Astrocyte (in vitro differentiated cells and primary cell): Measurements from ENCODE around the gene DARS1. TPM values are rescaled to one million over a fixed set of nuclear protein-coding genes. Genes with fewer than 3 reads are reported as not detected.
A peak's percentile ranks its signal among the peaks of the same experiment; 100 is the strongest.

Experiments used
- DNase-seq: peaks from one replicate; pipeline ENCODE4 v3.0.0-alpha.2; 2010; ENCODE audit warnings: low read depth
- FAIRE-seq: peaks from 2 replicates; lab custom pipeline; 2011; peaks lifted over from hg19 to GRCh38; lab: Jason Lieb, UNC
- H2AFZ ChIP-seq: 2 replicates; pipeline ENCODE4 v1.6.0; 2012; ENCODE audit warnings: low read depth, low read length, inconsistent platforms
- H3K27ac ChIP-seq: 2 replicates; pipeline ENCODE4 v1.5.1; 2011; ENCODE audit warnings: low read depth, low read length, inconsistent platforms
- H3K27me3 ChIP-seq: 2 replicates; pipeline ENCODE4 v1.6.0; 2011; ENCODE audit warnings: low read length, inconsistent platforms; ENCODE audit not compliant: insufficient read depth
- H3K36me3 ChIP-seq: 2 replicates; pipeline ENCODE4 v1.5.1; 2011; ENCODE audit warnings: low read length, inconsistent platforms; ENCODE audit not compliant: insufficient read depth
- H3K4me1 ChIP-seq: 2 replicates; pipeline ENCODE4 v1.5.1; 2011; ENCODE audit warnings: low read length, inconsistent platforms; ENCODE audit not compliant: insufficient read depth
- H3K4me2 ChIP-seq: 2 replicates; pipeline ENCODE4 v1.6.0; 2012; ENCODE audit warnings: low read length, inconsistent platforms
- H3K4me3 ChIP-seq: 2 replicates; pipeline ENCODE4 v1.5.1; 2011; ENCODE audit warnings: low read depth, mild to moderate bottlenecking, low read length, inconsistent platforms; ENCODE audit not compliant: insufficient read depth
- H3K79me2 ChIP-seq: 2 replicates; pipeline ENCODE4 v1.6.0; 2012; ENCODE audit warnings: mild to moderate bottlenecking, low read length, inconsistent platforms; ENCODE audit not compliant: insufficient read depth
- H3K9ac ChIP-seq: 2 replicates; pipeline ENCODE4 v1.6.0; 2012; ENCODE audit warnings: mild to moderate bottlenecking, low read length, inconsistent platforms
- H3K9me3 ChIP-seq: 2 replicates; pipeline ENCODE4 v1.5.1; 2012; ENCODE audit warnings: low read depth, mild to moderate bottlenecking, low read length, inconsistent platforms; ENCODE audit not compliant: insufficient read depth
- H4K20me1 ChIP-seq: 2 replicates; pipeline ENCODE4 v1.6.0; 2012; ENCODE audit warnings: low read length, inconsistent platforms; ENCODE audit not compliant: insufficient read depth
- H3K27ac Mint-ChIP-seq: one replicate; pipeline ENCODE4 v1.8.0; 2021; ENCODE audit warnings: mild to moderate bottlenecking, mixed read lengths; ENCODE audit not compliant: unreplicated experiment
- H3K27me3 Mint-ChIP-seq: one replicate; pipeline ENCODE4 v1.8.0; 2021; ENCODE audit warnings: low read depth, mixed read lengths; ENCODE audit not compliant: unreplicated experiment
- H3K36me3 Mint-ChIP-seq: one replicate; pipeline ENCODE4 v1.8.0; 2021; ENCODE audit warnings: low read depth, mixed read lengths; ENCODE audit not compliant: unreplicated experiment
- H3K4me1 Mint-ChIP-seq: one replicate; pipeline ENCODE4 v1.8.0; 2021; ENCODE audit warnings: low read depth, mixed read lengths; ENCODE audit not compliant: unreplicated experiment
- H3K4me3 Mint-ChIP-seq: one replicate; pipeline ENCODE4 v1.8.0; 2021; ENCODE audit warnings: mild to moderate bottlenecking, moderate library complexity, mixed read lengths; ENCODE audit not compliant: unreplicated experiment
- H3K9me3 Mint-ChIP-seq: one replicate; pipeline ENCODE4 v1.8.0; 2021; ENCODE audit warnings: mild to moderate bottlenecking, mixed read lengths; ENCODE audit not compliant: unreplicated experiment
- CTCF ChIP-seq: IDR thresholded peaks from 2 replicates; pipeline ENCODE4 v1.5.1; 2011; ENCODE audit warnings: low read depth, mild to moderate bottlenecking, inconsistent platforms, low read length, moderate library complexity; ENCODE audit not compliant: insufficient read depth
- EZH2 ChIP-seq: IDR thresholded peaks from 2 replicates; pipeline ENCODE4 v1.6.1; 2012; ENCODE audit warnings: mild to moderate bottlenecking, low read length, inconsistent platforms; ENCODE audit not compliant: insufficient read depth
- total RNA-seq: library from RNA; stranded (reverse); gene quantifications from 2 replicates; pipeline ENCODE4 v1.2.1, GENCODE V29; 2021

DARS1 gene
- total RNA-seq, 1 donor from 2014 or later = 37.9 TPM

GRCh38 chr2:136005462-136006196, 20.2 kb upstream of the DARS1 start:
- Histone ChIP-seq H3K9ac (no peak overlapping the region), H3K27me3 (no peaks in the 10 kb centered on the region), H3K27ac (no peak overlapping the region), H3K36me3 (no peaks in the 10 kb centered on the region), H4K20me1 (no peaks in the 10 kb centered on the region), H3K4me2 (no peak overlapping the region), H3K4me1 (peaks cover 16% of the 10 kb centered on the region), H2AFZ (peak overlapping the region; percentile 23), H3K9me3 (no peaks in the 10 kb centered on the region), H3K4me3 (no peak overlapping the region), H3K79me2 (no peaks in the 10 kb centered on the region)
- Mint-ChIP-seq H3K36me3 (no peaks in the 10 kb centered on the region), H3K4me3 (no peak overlapping the region), H3K27me3 (no peaks in the 10 kb centered on the region), H3K27ac (no peak overlapping the region), H3K9me3 (no peaks in the 10 kb centered on the region), H3K4me1 (peaks cover 24% of the 10 kb centered on the region)
- DNase-seq (peak; percentile 43), FAIRE-seq (peak; percentile 34)
- no peak for TF ChIP-seq EZH2
- TF ChIP-seq CTCF = no peak

- no peaks in the 10 kb centered on the region for H3K27me3 Mint-ChIP-seq
- no peak for TF ChIP-seq CTCF
- no peak for TF ChIP-seq EZH2
Measured at GRCh38 chr2:136004965-136005364, 19.5 kb upstream of the DARS1 start.

GRCh38 chr2:136001131-136001530, 15.7 kb upstream of the DARS1 start:
- no peak overlapping the region for H3K9ac ChIP-seq
- no peaks in the 10 kb centered on the region for H3K36me3 Mint-ChIP-seq
- no peak overlapping the region for H3K4me3 Mint-ChIP-seq
- H3K27me3 ChIP-seq = no peaks in the 10 kb centered on the region
- TF ChIP-seq EZH2 (no peak), CTCF (no peak)
- H3K79me2 ChIP-seq = no peaks in the 10 kb centered on the region
- no peaks in the 10 kb centered on the region for H4K20me1 ChIP-seq
- no peak overlapping the region for H3K27ac ChIP-seq
- no peaks in the 10 kb centered on the region for H3K36me3 ChIP-seq
- no peak overlapping the region for H3K4me3 ChIP-seq
- no peaks in the 10 kb centered on the region for H3K9me3 ChIP-seq
- H2AFZ ChIP-seq = no peak overlapping the region
- no peak for DNase-seq
- H3K27me3 Mint-ChIP-seq = no peaks in the 10 kb centered on the region
- peaks cover 2% of the 10 kb centered on the region for H3K9me3 Mint-ChIP-seq
- FAIRE-seq = no peak
- peaks cover 8% of the 10 kb centered on the region for H3K4me1 Mint-ChIP-seq
- H3K4me1 ChIP-seq = peaks cover 4% of the 10 kb centered on the region
- H3K4me2 ChIP-seq = no peak overlapping the region
- H3K27ac Mint-ChIP-seq = no peak overlapping the region

More at GRCh38 chr2:136004965-136005364, 19.5 kb upstream of the DARS1 start:
- Mint-ChIP-seq H3K4me3 (no peak overlapping the region), H3K9me3 (no peaks in the 10 kb centered on the region), H3K4me1 (peaks cover 20% of the 10 kb centered on the region), H3K36me3 (no peaks in the 10 kb centered on the region), H3K27ac (no peak overlapping the region)
- no peak overlapping the region for H3K27ac ChIP-seq
- H3K36me3 ChIP-seq = no peaks in the 10 kb centered on the region
- no peaks in the 10 kb centered on the region for H4K20me1 ChIP-seq
- no peak overlapping the region for H3K9ac ChIP-seq
- no peak overlapping the region for H3K4me2 ChIP-seq
- H3K4me1 ChIP-seq = peaks cover 11% of the 10 kb centered on the region
- H3K9me3 ChIP-seq = no peaks in the 10 kb centered on the region
- H3K27me3 ChIP-seq = no peaks in the 10 kb centered on the region
- no peaks in the 10 kb centered on the region for H3K79me2 ChIP-seq
- DNase-seq (no peak), FAIRE-seq (no peak)
- H3K4me3 ChIP-seq = no peak overlapping the region
- no peak overlapping the region for H2AFZ ChIP-seq
